Fibroblast of lung (primary cell): ENCODE results near the gene NPAT.

Experiments
- EZH2 ChIP-seq: IDR thresholded peaks from 2 replicates; pipeline ENCODE4 v1.5.1; 2012; ENCODE audit warnings: low read length, control low read depth, mild to moderate bottlenecking; ENCODE audit errors: missing control alignments
- TF ChIP-seq, protein P1 (sequence below), 2 donors: IDR thresholded peaks in 1 of 2; conservative IDR thresholded peaks in 1 of 2; 1 replicate in 1 of 2; 2 replicates in 1 of 2; pipeline ENCODE4 v1.5.1; 2011 to 2012; ENCODE audit warnings: low read length in 2 of 2, control low read depth in 1 of 2, inconsistent platforms in 1 of 2, low read depth in 1 of 2, mild to moderate bottlenecking in 1 of 2

GRCh38 chr11:108147150-108147549 lies 75.3 kb downstream of the NPAT start:
- TF ChIP-seq, protein P1, sequence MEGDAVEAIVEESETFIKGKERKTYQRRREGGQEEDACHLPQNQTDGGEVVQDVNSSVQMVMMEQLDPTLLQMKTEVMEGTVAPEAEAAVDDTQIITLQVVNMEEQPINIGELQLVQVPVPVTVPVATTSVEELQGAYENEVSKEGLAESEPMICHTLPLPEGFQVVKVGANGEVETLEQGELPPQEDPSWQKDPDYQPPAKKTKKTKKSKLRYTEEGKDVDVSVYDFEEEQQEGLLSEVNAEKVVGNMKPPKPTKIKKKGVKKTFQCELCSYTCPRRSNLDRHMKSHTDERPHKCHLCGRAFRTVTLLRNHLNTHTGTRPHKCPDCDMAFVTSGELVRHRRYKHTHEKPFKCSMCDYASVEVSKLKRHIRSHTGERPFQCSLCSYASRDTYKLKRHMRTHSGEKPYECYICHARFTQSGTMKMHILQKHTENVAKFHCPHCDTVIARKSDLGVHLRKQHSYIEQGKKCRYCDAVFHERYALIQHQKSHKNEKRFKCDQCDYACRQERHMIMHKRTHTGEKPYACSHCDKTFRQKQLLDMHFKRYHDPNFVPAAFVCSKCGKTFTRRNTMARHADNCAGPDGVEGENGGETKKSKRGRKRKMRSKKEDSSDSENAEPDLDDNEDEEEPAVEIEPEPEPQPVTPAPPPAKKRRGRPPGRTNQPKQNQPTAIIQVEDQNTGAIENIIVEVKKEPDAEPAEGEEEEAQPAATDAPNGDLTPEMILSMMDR (conservative IDR thresholded peaks at IDR 0.05 in 1 of 2, IDR thresholded peaks at IDR 0.05 in 1 of 2; ENCODE audit: low read depth in 1 of 2, low read length in 2 of 2) = no peak
- no peak for TF ChIP-seq EZH2
